Ovary (tissue), 3 donors: Measurements from ENCODE around the gene ASIC2.

ENCODE experiments used
- CTCF ChIP-seq, 3 donors: fragments of 450-650 bp in 2 of 3; fragments of 200-600 bp in 1 of 3; IDR thresholded peaks; one replicate each; pipeline versions ENCODE4 v1.5.1 to v1.8.0; 2016 to 2022; ENCODE audit warnings: antibody characterized with exemption in 3 of 3, mild to moderate bottlenecking in 1 of 3
- POLR2A ChIP-seq: fragments of 450-650 bp; IDR thresholded peaks from one replicate; pipeline ENCODE4 v1.6.1; 2017; ENCODE audit warnings: antibody characterized with exemption, mild to moderate bottlenecking, moderate library complexity
- donor health status: DM: no; HTN: no; CAD: no.

- TF ChIP-seq CTCF (IDR thresholded peaks at IDR 0.05) (no peak), POLR2A (no peak)
These were observed 25.1 kb upstream of the ASIC2 start for GRCh38 chr17:33318241-33318640.
